NT2/D1 (cell line): ENCODE measurements around the gene TMPRSS13.

ENCODE experiments used
- SUZ12 ChIP-seq: IDR thresholded peaks from 2 replicates; pipeline ENCODE4 v1.6.1; 2011; ENCODE audit not compliant: insufficient read length, insufficient read depth; ENCODE audit errors: extremely low read depth
- ZNF274 ChIP-seq: IDR thresholded peaks from 2 replicates; pipeline ENCODE4 v1.6.1; 2011; ENCODE audit warnings: mild to moderate bottlenecking, low read depth, low read length

DNA sequence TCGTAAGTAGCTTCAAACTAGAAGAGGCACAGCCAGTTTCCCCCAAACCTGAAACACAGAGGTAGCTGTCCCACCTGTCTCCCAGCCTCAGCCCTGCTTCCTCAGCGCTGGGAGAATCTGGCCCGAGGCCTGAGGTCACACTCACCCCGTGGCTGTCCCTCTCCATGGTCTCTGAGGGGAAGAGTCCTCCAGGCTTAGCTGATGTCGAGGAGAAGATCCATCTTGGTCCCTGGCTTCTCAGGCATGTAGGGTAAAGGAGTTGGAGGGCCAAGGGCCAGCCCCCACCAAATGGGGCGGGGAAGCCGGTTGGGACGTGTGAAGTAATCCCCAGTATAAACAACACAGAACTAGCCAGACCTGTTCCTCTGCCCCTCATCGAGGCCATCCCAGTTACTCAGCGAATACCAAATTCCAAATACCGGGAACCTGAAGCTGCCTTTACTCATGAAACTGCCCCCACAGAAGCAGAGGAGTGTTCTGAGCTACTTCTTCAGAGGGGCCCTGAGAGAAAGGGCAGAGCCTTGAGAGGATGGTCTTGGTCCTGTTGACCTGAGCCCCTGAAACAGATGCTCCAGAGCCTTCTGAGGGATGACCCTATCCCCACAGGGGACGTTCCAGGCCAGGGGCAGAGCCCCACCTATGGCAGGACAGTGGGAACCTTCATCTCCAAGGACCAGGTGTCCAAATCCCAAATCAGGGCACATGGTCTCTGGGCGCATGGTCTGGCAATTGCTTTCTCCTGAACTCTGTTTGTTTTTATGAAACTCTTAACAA is at the start of gene TMPRSS13:
- no peak for TF ChIP-seq ZNF274
- TF ChIP-seq SUZ12: no peak
